Effector memory CD4-positive, alpha-beta T cell (primary cell): Measurements from ENCODE around the gene ELOVL6.
A peak's percentile ranks its signal among the peaks of the same experiment; 100 is the strongest.

Experiments
- DNase-seq, 3 donors: peaks; one replicate each; pipeline ENCODE4 v3.0.0-alpha.2; 2020
- H3K27ac ChIP-seq: 2 replicates; pipeline ENCODE4 v1.7.0; 2013; ENCODE audit warnings: mild to moderate bottlenecking, low read length, moderate library complexity; ENCODE audit not compliant: insufficient read depth, poor library complexity, severe bottlenecking
- H3K27me3 ChIP-seq: replicated peaks from 2 replicates; pipeline ENCODE4 v1.7.0; 2013; ENCODE audit warnings: mild to moderate bottlenecking, low read length; ENCODE audit not compliant: insufficient read depth, control insufficient read depth, poor library complexity, severe bottlenecking
- H3K36me3 ChIP-seq: 2 replicates; pipeline ENCODE4 v1.7.0; 2013; ENCODE audit warnings: mild to moderate bottlenecking, low read length, moderate library complexity; ENCODE audit not compliant: control insufficient read depth, insufficient read depth
- H3K4me1 ChIP-seq: 2 replicates; pipeline ENCODE4 v1.7.0; 2013; ENCODE audit warnings: low read length, mild to moderate bottlenecking; ENCODE audit not compliant: control insufficient read depth, insufficient read depth, poor library complexity, severe bottlenecking
- H3K4me3 ChIP-seq: 2 replicates; pipeline ENCODE4 v1.7.0; 2013; ENCODE audit warnings: low read length, low read depth, mild to moderate bottlenecking; ENCODE audit not compliant: insufficient read depth, poor library complexity, severe bottlenecking
- H3K9me3 ChIP-seq: 2 replicates; pipeline ENCODE4 v1.7.0; 2013; ENCODE audit warnings: mild to moderate bottlenecking, low read length, moderate library complexity; ENCODE audit not compliant: control insufficient read depth

ELOVL6 gene

DNA sequence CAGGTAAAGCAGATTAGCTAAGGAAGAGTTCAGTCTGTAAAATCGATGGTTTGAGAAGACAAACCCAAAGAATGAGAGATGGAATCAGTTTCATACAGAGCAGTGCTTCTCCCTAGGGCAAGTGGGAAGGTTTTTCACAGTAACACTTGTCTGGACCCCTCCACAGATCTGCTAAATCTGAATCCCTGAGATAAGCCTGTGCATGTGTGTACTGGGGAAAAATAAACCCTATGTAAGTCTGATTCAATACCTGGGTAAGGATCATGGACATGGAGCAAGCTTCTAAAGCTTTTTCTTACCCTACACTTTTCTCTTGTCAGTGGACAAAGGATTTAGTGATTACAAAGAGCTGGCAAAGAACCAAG is 13.6 kb downstream of the ELOVL6 start:
- no peaks in the 10 kb centered on the region for H3K27me3 ChIP-seq
- H3K4me1 ChIP-seq, result no peaks in the 10 kb centered on the region
- no peaks in the 10 kb centered on the region for H3K36me3 ChIP-seq
- H3K27ac ChIP-seq, result no peak overlapping the region
- DNase-seq, result no peak
- H3K4me3 ChIP-seq, result no peak overlapping the region
- no peaks in the 10 kb centered on the region for H3K9me3 ChIP-seq

DNA sequence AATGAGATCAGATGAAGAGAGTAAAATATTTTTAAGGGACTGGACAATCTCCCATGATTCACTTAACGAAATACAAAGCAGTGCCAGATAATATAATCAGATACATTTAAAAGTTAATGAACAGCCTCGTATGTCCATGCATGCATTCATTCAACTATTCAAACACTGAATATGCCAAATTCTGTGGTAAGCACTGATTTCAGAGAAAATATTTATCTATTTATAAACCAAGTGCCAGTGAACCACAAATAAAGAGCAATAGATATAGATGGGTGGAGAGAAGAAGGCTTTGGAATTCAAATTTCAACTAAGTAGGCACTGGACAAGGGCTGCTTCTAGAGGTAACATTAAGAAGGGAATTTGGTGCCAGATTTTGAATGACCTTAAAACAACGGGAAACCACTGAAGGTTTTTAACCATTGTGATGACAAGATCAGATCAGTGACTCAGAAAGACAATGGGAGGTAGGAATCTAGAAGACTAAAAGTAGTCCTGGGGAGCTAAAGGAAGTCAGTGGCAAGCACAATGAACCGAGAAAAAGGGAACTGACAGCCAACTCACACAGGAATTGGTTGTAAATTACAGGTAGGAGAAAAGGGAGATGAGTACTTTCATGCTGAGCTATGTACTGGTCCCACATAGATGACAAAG is 14.2 kb downstream of the ELOVL6 start:
- H3K27me3 ChIP-seq, result no peaks in the 10 kb centered on the region
- no peak overlapping the region for H3K4me3 ChIP-seq
- no peak overlapping the region for H3K27ac ChIP-seq
- H3K36me3 ChIP-seq, result no peaks in the 10 kb centered on the region
- no peaks in the 10 kb centered on the region for H3K4me1 ChIP-seq
- DNase-seq, result no peak
- H3K9me3 ChIP-seq, result no peaks in the 10 kb centered on the region

DNA sequence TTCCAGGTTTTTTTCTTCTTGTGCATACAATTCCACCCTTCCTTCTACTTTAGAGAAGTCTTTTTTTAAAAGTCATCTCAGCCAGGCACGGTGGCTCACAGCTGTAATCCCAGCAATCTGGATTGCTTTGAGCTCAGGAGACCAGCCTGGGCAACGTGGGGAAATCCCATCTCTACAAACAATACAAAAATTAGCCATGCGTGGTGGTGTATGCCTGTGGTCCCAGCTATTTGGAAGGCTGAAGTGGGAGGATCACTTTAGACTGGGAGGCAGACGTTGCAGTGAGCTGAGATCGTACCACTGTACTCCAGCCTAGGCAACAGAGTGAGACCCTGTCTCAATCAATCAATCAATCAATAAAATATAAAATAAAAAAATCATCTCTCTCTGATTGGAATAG is 14.8 kb downstream of the ELOVL6 start:
- no peaks in the 10 kb centered on the region for H3K27me3 ChIP-seq
- H3K4me1 ChIP-seq, result no peaks in the 10 kb centered on the region
- no peak overlapping the region for H3K4me3 ChIP-seq
- H3K36me3 ChIP-seq, result no peaks in the 10 kb centered on the region
- H3K9me3 ChIP-seq, result no peaks in the 10 kb centered on the region
- H3K27ac ChIP-seq, result no peak overlapping the region
- DNase-seq, result no peak

DNA sequence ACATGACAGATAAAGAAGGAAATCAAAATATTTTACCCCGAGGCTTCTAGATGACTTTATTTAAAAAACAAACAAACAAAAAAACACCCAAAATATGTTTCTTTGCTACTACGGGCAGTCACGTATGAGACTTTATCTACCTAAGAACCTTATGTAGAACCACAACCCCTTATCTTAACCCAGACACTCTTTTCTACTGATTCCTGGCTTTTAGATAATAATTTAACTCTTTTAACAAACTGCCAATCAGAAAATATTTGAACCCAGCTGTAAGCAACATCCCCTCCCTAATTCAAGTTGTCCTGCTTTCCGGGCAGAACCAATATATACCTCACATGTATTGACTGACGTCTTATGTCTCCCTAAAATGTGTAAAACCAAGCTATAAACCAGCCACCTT is 15.4 kb downstream of the ELOVL6 start:
- Histone ChIP-seq H3K4me3 (no peak overlapping the region), H3K27ac (no peak overlapping the region), H3K27me3 (no peaks in the 10 kb centered on the region), H3K4me1 (no peaks in the 10 kb centered on the region), H3K9me3 (no peaks in the 10 kb centered on the region), H3K36me3 (no peaks in the 10 kb centered on the region)
- DNase-seq, result no peak

DNA sequence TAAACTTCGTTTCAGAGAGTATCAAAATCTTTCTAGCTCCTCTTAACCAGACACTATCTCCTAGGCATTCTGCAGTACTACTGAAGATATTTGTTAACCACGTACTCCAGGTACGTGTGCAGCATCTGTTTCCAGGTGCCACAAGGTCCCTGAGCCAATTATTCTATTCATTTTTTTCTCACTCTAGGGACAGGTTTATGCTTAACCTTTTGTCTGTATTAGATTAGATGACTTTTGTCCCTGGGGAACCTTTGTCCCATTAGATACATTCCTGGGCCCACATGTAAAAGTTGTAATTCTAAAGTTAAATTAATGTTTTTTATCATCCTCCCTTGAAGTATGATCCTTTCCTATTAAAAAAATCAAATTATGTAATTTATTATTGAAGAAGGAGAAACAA is 16.5 kb downstream of the ELOVL6 start:
- no peaks in the 10 kb centered on the region for H3K9me3 ChIP-seq
- H3K4me1 ChIP-seq, result no peaks in the 10 kb centered on the region
- no peak for DNase-seq
- no peaks in the 10 kb centered on the region for H3K36me3 ChIP-seq
- H3K27ac ChIP-seq, result no peak overlapping the region
- no peaks in the 10 kb centered on the region for H3K27me3 ChIP-seq
- H3K4me3 ChIP-seq, result no peak overlapping the region

DNA sequence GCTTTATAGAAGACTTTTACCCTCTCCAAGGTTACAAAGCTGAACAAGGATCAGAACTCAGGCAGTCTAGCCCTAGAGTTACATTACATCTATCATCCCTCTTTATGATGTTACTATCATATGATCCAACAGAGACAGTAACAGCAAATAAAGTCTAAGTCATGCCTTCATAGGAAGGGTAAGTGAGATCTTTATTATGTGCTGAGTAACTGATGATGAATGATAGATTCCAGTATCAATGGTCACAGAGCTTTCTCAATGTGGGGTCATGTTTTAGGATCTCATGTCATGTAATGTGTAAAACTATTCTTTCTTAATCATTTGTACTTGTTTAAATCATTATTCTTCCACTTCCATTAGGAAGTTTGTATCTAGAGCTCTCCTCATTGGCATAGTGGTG is 22.8 kb downstream of the ELOVL6 start:
- Histone ChIP-seq H3K36me3 (no peaks in the 10 kb centered on the region), H3K27me3 (no peaks in the 10 kb centered on the region), H3K4me1 (no peaks in the 10 kb centered on the region), H3K9me3 (no peaks in the 10 kb centered on the region), H3K4me3 (no peak overlapping the region), H3K27ac (no peak overlapping the region)
- no peak for DNase-seq

DNA sequence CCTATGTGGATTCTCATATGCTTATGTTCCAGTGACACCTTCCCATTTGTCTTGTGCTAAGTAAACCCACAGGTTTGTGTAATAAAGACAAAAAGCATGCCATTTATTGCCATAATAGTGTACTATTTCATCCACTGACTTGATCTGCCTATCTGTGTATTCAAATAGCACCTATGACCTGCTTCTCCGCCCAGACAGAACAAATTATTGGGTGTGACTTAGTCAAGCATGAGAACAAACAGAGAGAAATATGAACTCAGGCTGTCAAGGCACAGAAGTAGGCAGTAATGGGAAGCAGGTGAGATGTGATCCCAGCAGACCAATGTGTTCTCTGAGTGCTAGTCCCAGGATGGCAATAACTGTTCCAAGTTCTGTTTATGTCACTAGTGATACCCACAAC is 25.4 kb downstream of the ELOVL6 start:
- H3K27ac ChIP-seq, result no peak overlapping the region
- H3K4me3 ChIP-seq, result no peak overlapping the region
- no peak for DNase-seq
- no peaks in the 10 kb centered on the region for H3K27me3 ChIP-seq
- H3K9me3 ChIP-seq, result no peaks in the 10 kb centered on the region
- no peaks in the 10 kb centered on the region for H3K4me1 ChIP-seq
- H3K36me3 ChIP-seq, result no peaks in the 10 kb centered on the region

DNA sequence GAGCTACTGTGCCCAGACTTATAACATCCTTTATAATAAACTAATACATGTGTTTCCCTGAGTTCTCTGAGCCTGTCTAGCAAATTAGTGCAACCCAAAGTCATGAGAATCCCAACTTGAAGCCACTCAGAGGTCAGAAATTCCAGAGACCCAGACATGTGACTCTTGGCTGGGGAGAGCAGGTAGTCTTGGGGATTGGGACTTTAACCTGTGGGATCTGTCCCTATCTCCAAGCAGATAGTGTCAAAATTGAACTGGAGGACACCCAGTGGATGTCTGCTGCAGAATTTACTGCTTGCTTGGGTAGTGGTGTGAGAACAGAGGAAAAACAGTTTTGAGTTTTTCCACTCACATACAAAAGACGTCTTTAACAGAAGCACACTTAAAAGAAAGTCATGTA is 26.4 kb downstream of the ELOVL6 start:
- no peak overlapping the region for H3K27ac ChIP-seq
- H3K36me3 ChIP-seq, result no peaks in the 10 kb centered on the region
- H3K9me3 ChIP-seq, result no peaks in the 10 kb centered on the region
- H3K4me1 ChIP-seq, result no peaks in the 10 kb centered on the region
- no peak for DNase-seq
- H3K27me3 ChIP-seq, result no peaks in the 10 kb centered on the region
- no peak overlapping the region for H3K4me3 ChIP-seq

DNA sequence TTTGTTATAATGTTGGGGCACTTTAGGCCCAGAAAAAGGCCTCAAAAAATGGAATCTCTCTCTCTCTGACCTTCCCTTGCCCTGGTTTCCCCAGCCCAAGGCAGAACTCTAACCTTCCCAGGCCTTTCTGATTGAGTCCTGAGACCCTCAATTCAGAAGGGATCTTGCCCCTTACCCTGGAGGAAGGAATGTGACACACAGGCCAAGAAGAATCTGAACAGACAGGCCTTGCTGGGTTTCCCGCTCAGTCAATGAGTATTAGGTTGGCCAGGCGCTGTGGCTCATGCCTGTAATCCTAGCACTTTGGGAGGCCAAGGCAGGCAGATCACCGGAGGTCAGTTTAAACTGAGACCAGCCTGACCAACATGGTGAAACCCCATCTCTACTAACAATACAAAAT is 27.6 kb downstream of the ELOVL6 start:
- H3K4me1 ChIP-seq, result peaks cover 6% of the 10 kb centered on the region
- no peak for DNase-seq
- H3K27ac ChIP-seq, result no peak overlapping the region
- no peaks in the 10 kb centered on the region for H3K36me3 ChIP-seq
- H3K27me3 ChIP-seq, result no peaks in the 10 kb centered on the region
- H3K4me3 ChIP-seq, result no peak overlapping the region
- no peaks in the 10 kb centered on the region for H3K9me3 ChIP-seq

DNA sequence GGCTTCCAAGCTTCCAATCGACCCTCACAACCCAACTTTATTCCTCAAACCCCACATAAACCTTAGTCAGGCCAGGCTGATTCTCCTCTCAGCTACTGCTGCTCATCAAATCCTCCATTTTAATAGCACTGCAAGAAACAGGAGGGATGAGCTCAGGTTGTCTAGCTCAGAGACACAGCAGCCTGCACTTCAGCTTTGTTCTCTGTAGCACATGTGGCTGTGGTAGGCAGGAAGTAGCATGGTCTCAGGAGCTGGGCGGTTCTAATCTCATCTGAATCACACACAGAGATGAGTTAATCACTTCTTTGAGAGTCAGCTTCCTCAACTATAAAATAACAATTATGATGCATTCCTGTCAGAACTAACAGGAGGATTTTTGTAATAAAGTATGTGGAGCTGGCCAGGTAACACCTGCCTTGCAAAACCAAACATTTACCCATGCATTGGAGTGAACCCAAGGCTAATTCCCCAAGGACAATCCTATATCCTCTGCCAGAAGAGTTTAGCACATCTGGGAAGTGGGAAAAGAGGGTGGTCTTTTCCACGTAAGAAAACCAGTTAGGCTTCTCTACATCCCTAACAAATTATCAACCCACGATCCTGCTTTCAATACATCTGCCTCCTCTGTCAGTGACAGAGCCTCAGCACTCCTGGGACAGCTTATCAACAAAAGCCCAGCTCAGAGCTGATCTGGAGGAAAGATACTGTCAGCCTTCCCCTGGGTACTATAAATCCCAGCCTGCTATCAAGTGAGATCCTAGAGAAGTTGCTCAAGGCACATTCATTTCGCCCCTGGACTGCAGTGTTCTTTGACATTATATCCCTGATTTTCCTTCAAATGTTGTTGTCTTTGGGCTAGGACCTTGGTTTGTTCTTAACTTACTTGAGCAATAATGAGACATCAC is 32.8 kb downstream of the ELOVL6 start:
- Histone ChIP-seq H3K27ac (peak overlapping the region; percentile 35), H3K4me3 (no peak overlapping the region), H3K36me3 (no peaks in the 10 kb centered on the region), H3K27me3 (no peaks in the 10 kb centered on the region), H3K9me3 (no peaks in the 10 kb centered on the region), H3K4me1 (peaks cover 19% of the 10 kb centered on the region)
- peak in 2 of 3 donors; percentile 28 to 35 for DNase-seq
